IgD-negative memory B cell (primary cell): ENCODE results near the gene DYNC1H1. TPM values are rescaled to one million over a fixed set of nuclear protein-coding genes. Genes with fewer than 3 reads are reported as not detected.
"Not testable (repeated sequence)": the region's sequence is repeated elsewhere in the genome, so short reads cannot be mapped to it uniquely, and the experiment has no call there.

ENCODE experiments used
- H3K27ac Mint-ChIP-seq, 3 donors: one replicate each; pipeline ENCODE4 v1.8.0; 2020 to 2022; ENCODE audit warnings: mild to moderate bottlenecking in 3 of 3, mixed read lengths in 3 of 3, moderate library complexity in 1 of 3
- H3K27me3 Mint-ChIP-seq: one replicate; pipeline ENCODE4 v1.8.0; 2021; ENCODE audit warnings: mixed read lengths
- H3K36me3 Mint-ChIP-seq: one replicate; pipeline ENCODE4 v1.8.0; 2020; ENCODE audit warnings: mild to moderate bottlenecking, mixed read lengths
- H3K4me1 Mint-ChIP-seq, 3 donors: one replicate each; pipeline ENCODE4 v1.8.0; 2020 to 2022; ENCODE audit warnings: mixed read lengths in 3 of 3, mild to moderate bottlenecking in 1 of 3
- H3K4me3 Mint-ChIP-seq, 4 donors: one replicate each; pipeline ENCODE4 v1.8.0; 2020 to 2022; ENCODE audit warnings: mild to moderate bottlenecking in 4 of 4, mixed read lengths in 4 of 4, moderate library complexity in 3 of 4
- H3K9me3 Mint-ChIP-seq, 3 donors: one replicate each; pipeline ENCODE4 v1.8.0; 2020 to 2021; ENCODE audit warnings: mixed read lengths in 3 of 3, mild to moderate bottlenecking in 1 of 3
- polyA plus RNA-seq: library from polyadenylated mRNA; unstranded; fragments of 300-500 nt; fragmentation: Illumina TruSeq; gene quantifications from one replicate; pipeline ENCODE4 v1.2.3, GENCODE V29; 2021

Gene DYNC1H1
- polyA plus RNA-seq, 1 donor from 2014 or later = 54.4 TPM

GRCh38 chr14:102058961-102059360 lies 94.6 kb downstream of the DYNC1H1 start:
- H3K4me3 Mint-ChIP-seq = no peak overlapping the region
- H3K36me3 Mint-ChIP-seq = no peaks in the 10 kb centered on the region
- H3K9me3 Mint-ChIP-seq = no peaks in the 10 kb centered on the region
- H3K4me1 Mint-ChIP-seq = peaks cover 2 to 5% (median 3%) of the 10 kb centered on the region in 3 donors
- no peaks in the 10 kb centered on the region for H3K27me3 Mint-ChIP-seq
- H3K27ac Mint-ChIP-seq = no peak overlapping the region

- no peaks in the 10 kb centered on the region for H3K36me3 Mint-ChIP-seq
- peak overlapping the region in 1 of 4 donors; percentile 28 for H3K4me3 Mint-ChIP-seq
- H3K27ac Mint-ChIP-seq = no peak overlapping the region
Observed at GRCh38 chr14:102063109-102063807, 98.9 kb downstream of the DYNC1H1 start.

GRCh38 chr14:102063808-102064429 lies 99.5 kb downstream of the DYNC1H1 start:
- H3K9me3 Mint-ChIP-seq = no peaks in the 10 kb centered on the region
- H3K36me3 Mint-ChIP-seq = no peaks in the 10 kb centered on the region
- H3K27me3 Mint-ChIP-seq = no peaks in the 10 kb centered on the region
- H3K27ac Mint-ChIP-seq = no peak overlapping the region
- peaks cover 0 to 5% (median 3%) of the 10 kb centered on the region in 3 donors for H3K4me1 Mint-ChIP-seq
- no peak overlapping the region for H3K4me3 Mint-ChIP-seq

More at GRCh38 chr14:102063109-102063807, 98.9 kb downstream of the DYNC1H1 start:
- H3K27me3 Mint-ChIP-seq = no peaks in the 10 kb centered on the region
- H3K4me1 Mint-ChIP-seq = peaks cover 0 to 5% (median 3%) of the 10 kb centered on the region in 3 donors
- no peaks in the 10 kb centered on the region for H3K9me3 Mint-ChIP-seq

- H3K36me3 Mint-ChIP-seq, H3K27me3 Mint-ChIP-seq, H3K4me3 Mint-ChIP-seq, H3K9me3 Mint-ChIP-seq, H3K4me1 Mint-ChIP-seq: not testable (repeated sequence)
- H3K27ac Mint-ChIP-seq = peak overlapping the region in 1 of 3 donors; percentile 84
Observed at GRCh38 chr14:102064590-102064989, 100.2 kb downstream of the DYNC1H1 start.

GRCh38 chr14:102066041-102066451 lies 101.7 kb downstream of the DYNC1H1 start:
- Mint-ChIP-seq H3K36me3 (no peaks in the 10 kb centered on the region), H3K4me3 (no peak overlapping the region), H3K9me3 (no peaks in the 10 kb centered on the region), H3K27me3 (no peaks in the 10 kb centered on the region), H3K27ac (peak overlapping the region in 1 of 3 donors; percentile 62), H3K4me1 (peaks cover 0 to 5% (median 1%) of the 10 kb centered on the region in 3 donors)

GRCh38 chr14:102071283-102071998 lies 107.1 kb downstream of the DYNC1H1 start:
- peaks cover 0 to 3% (median 0%) of the 10 kb centered on the region in 3 donors for H3K9me3 Mint-ChIP-seq
- no peak overlapping the region for H3K27ac Mint-ChIP-seq

GRCh38 chr14:102074415-102074964 lies 110.1 kb downstream of the DYNC1H1 start:
- Mint-ChIP-seq H3K4me1 (peaks cover 0 to 2% (median 0%) of the 10 kb centered on the region in 3 donors), H3K27me3 (no peaks in the 10 kb centered on the region), H3K9me3 (peaks cover 0 to 3% (median 0%) of the 10 kb centered on the region in 3 donors), H3K36me3 (peaks cover 8% of the 10 kb centered on the region), H3K4me3 (no peak overlapping the region), H3K27ac (no peak overlapping the region)

More at GRCh38 chr14:102071283-102071998, 107.1 kb downstream of the DYNC1H1 start:
- Mint-ChIP-seq H3K4me1 (no peaks in the 10 kb centered on the region), H3K4me3 (no peak overlapping the region), H3K36me3 (peaks cover 2% of the 10 kb centered on the region), H3K27me3 (no peaks in the 10 kb centered on the region)

GRCh38 chr14:102075155-102075554 lies 110.8 kb downstream of the DYNC1H1 start:
- no peaks in the 10 kb centered on the region for H3K27me3 Mint-ChIP-seq

GRCh38 chr14:102077382-102077709 lies 113.0 kb downstream of the DYNC1H1 start:
- H3K27me3 Mint-ChIP-seq = no peaks in the 10 kb centered on the region
- H3K27ac Mint-ChIP-seq = no peak overlapping the region
- no peak overlapping the region for H3K4me3 Mint-ChIP-seq
- peaks cover 2 to 6% (median 5%) of the 10 kb centered on the region in 3 donors for H3K4me1 Mint-ChIP-seq
- peaks cover 12% of the 10 kb centered on the region for H3K36me3 Mint-ChIP-seq
- H3K9me3 Mint-ChIP-seq = peaks cover 0 to 3% (median 0%) of the 10 kb centered on the region in 3 donors

More at GRCh38 chr14:102075155-102075554, 110.8 kb downstream of the DYNC1H1 start:
- peaks cover 0 to 3% (median 0%) of the 10 kb centered on the region in 3 donors for H3K9me3 Mint-ChIP-seq
- H3K4me1 Mint-ChIP-seq = peaks cover 0 to 2% (median 2%) of the 10 kb centered on the region in 3 donors
- no peak overlapping the region for H3K27ac Mint-ChIP-seq
- H3K36me3 Mint-ChIP-seq = peaks cover 8% of the 10 kb centered on the region
- H3K4me3 Mint-ChIP-seq = no peak overlapping the region

GRCh38 chr14:102078361-102078791 lies 114.0 kb downstream of the DYNC1H1 start:
- H3K4me3 Mint-ChIP-seq, H3K9me3 Mint-ChIP-seq, H3K27me3 Mint-ChIP-seq, H3K27ac Mint-ChIP-seq: not testable (repeated sequence)
- peaks cover 6 to 10% (median 9%) of the 10 kb centered on the region in 3 donors for H3K4me1 Mint-ChIP-seq
- H3K36me3 Mint-ChIP-seq = peaks cover 12% of the 10 kb centered on the region

- no peak overlapping the region for H3K4me3 Mint-ChIP-seq
- H3K27me3 Mint-ChIP-seq = no peaks in the 10 kb centered on the region
- peaks cover 0 to 3% (median 0%) of the 10 kb centered on the region in 3 donors for H3K9me3 Mint-ChIP-seq
- peaks cover 12% of the 10 kb centered on the region for H3K36me3 Mint-ChIP-seq
- H3K27ac Mint-ChIP-seq = peak overlapping the region in 2 of 3 donors; percentile 53 to 60
- H3K4me1 Mint-ChIP-seq = peaks cover 9 to 15% (median 13%) of the 10 kb centered on the region in 3 donors
Observed at GRCh38 chr14:102078831-102079699, 114.7 kb downstream of the DYNC1H1 start.

- Mint-ChIP-seq H3K4me3 (no peak overlapping the region), H3K27me3 (no peaks in the 10 kb centered on the region), H3K4me1 (peaks cover 10 to 19% (median 18%) of the 10 kb centered on the region in 3 donors), H3K9me3 (no peaks in the 10 kb centered on the region), H3K27ac (no peak overlapping the region), H3K36me3 (peaks cover 11% of the 10 kb centered on the region)
Observed at GRCh38 chr14:102079700-102079979, 115.3 kb downstream of the DYNC1H1 start.

GRCh38 chr14:102080183-102081080 lies 116.1 kb downstream of the DYNC1H1 start:
- no peaks in the 10 kb centered on the region for H3K9me3 Mint-ChIP-seq
- no peaks in the 10 kb centered on the region for H3K27me3 Mint-ChIP-seq
- no peak overlapping the region for H3K4me3 Mint-ChIP-seq
- H3K27ac Mint-ChIP-seq = peak overlapping the region; percentile 33 to 79 (median 39)
- H3K4me1 Mint-ChIP-seq = peaks cover 13 to 26% (median 25%) of the 10 kb centered on the region in 3 donors
- peaks cover 13% of the 10 kb centered on the region for H3K36me3 Mint-ChIP-seq
